ENCODE measurements around the gene RBM38. TPM values are rescaled to one million over a fixed set of nuclear protein-coding genes. Genes with fewer than 3 reads are reported as not detected.

The RBM38 gene
- total and polyA plus RNA-seq, 9 of the 15 experiments (the other 6 are each of a cell fraction or from before 2014, with no cell fraction given): 0.28 to 82.4 (median 33.2) TPM

- TF ChIP-seq, protein P1, sequence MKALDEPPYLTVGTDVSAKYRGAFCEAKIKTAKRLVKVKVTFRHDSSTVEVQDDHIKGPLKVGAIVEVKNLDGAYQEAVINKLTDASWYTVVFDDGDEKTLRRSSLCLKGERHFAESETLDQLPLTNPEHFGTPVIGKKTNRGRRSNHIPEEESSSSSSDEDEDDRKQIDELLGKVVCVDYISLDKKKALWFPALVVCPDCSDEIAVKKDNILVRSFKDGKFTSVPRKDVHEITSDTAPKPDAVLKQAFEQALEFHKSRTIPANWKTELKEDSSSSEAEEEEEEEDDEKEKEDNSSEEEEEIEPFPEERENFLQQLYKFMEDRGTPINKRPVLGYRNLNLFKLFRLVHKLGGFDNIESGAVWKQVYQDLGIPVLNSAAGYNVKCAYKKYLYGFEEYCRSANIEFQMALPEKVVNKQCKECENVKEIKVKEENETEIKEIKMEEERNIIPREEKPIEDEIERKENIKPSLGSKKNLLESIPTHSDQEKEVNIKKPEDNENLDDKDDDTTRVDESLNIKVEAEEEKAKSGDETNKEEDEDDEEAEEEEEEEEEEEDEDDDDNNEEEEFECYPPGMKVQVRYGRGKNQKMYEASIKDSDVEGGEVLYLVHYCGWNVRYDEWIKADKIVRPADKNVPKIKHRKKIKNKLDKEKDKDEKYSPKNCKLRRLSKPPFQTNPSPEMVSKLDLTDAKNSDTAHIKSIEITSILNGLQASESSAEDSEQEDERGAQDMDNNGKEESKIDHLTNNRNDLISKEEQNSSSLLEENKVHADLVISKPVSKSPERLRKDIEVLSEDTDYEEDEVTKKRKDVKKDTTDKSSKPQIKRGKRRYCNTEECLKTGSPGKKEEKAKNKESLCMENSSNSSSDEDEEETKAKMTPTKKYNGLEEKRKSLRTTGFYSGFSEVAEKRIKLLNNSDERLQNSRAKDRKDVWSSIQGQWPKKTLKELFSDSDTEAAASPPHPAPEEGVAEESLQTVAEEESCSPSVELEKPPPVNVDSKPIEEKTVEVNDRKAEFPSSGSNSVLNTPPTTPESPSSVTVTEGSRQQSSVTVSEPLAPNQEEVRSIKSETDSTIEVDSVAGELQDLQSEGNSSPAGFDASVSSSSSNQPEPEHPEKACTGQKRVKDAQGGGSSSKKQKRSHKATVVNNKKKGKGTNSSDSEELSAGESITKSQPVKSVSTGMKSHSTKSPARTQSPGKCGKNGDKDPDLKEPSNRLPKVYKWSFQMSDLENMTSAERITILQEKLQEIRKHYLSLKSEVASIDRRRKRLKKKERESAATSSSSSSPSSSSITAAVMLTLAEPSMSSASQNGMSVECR (CRISPR knock-in tag; IDR thresholded peaks at IDR 0.05): no peak
- TF ChIP-seq ZBTB11 (CRISPR knock-in tag; IDR thresholded peaks at IDR 0.05) (peak in 1 of 3 experiments; percentile 91; a peak in 2 of 6 replicates), ZNF696 (CRISPR knock-in tag; conservative IDR thresholded peaks at IDR 0.05) (no peak), ZNF668 (CRISPR knock-in tag; IDR thresholded peaks at IDR 0.05) (peak; percentile 51; the same call in 1 of the 2 replicates), POLR2B (IDR thresholded peaks at IDR 0.05; ENCODE audit: low read depth, partially characterized antibody) (peak; percentile 23), USF1 (CRISPR knock-in tag; IDR thresholded peaks at IDR 0.05) (peak; percentile 81), TBL1XR1 (IDR thresholded peaks at IDR 0.05; ENCODE audit: low read length in 2 of 2) (no peak), ZNF431 (CRISPR knock-in tag; IDR thresholded peaks at IDR 0.05) (no peak), ZBTB2 (IDR thresholded peaks at IDR 0.05) (no peak)
- TF ChIP-seq, protein P2, sequence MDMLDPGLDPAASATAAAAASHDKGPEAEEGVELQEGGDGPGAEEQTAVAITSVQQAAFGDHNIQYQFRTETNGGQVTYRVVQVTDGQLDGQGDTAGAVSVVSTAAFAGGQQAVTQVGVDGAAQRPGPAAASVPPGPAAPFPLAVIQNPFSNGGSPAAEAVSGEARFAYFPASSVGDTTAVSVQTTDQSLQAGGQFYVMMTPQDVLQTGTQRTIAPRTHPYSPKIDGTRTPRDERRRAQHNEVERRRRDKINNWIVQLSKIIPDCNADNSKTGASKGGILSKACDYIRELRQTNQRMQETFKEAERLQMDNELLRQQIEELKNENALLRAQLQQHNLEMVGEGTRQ (CRISPR knock-in tag; IDR thresholded peaks at IDR 0.05): peak; percentile 66
- TF ChIP-seq, protein P3, sequence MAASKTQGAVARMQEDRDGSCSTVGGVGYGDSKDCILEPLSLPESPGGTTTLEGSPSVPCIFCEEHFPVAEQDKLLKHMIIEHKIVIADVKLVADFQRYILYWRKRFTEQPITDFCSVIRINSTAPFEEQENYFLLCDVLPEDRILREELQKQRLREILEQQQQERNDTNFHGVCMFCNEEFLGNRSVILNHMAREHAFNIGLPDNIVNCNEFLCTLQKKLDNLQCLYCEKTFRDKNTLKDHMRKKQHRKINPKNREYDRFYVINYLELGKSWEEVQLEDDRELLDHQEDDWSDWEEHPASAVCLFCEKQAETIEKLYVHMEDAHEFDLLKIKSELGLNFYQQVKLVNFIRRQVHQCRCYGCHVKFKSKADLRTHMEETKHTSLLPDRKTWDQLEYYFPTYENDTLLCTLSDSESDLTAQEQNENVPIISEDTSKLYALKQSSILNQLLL (CRISPR knock-in tag; IDR thresholded peaks at IDR 0.05; ENCODE audit: borderline replicate concordance): no peak
Measured at GRCh38 chr20:57457243-57458095, 66.3 kb downstream of the RBM38 start (continued).
